ENCODE data around the gene OR52E2. TPM values are rescaled to one million over a fixed set of nuclear protein-coding genes. Genes with fewer than 3 reads are reported as not detected.

OR52E2 gene
- total RNA-seq, 2 experiments from 2014 or later, result not detected

GRCh38 chr11:5043380-5043779 lies 16.0 kb downstream of the OR52E2 start:
- POLR2A ChIA-PET, result no interaction called here
- no peak overlapping the region for H3K4me3 Mint-ChIP-seq
- no peak overlapping the region for H3K27ac Mint-ChIP-seq
- no peaks in the 10 kb centered on the region for H3K27me3 Mint-ChIP-seq
- intact Hi-C loops (cut with DNase I, micrococcal nuclease), result no loop called here
- H3K4me1 Mint-ChIP-seq (ENCODE audit: low read depth), result no peaks in the 10 kb centered on the region
- TF ChIP-seq CTCF (IDR thresholded peaks at IDR 0.05), result no peak
- H3K4me1 ChIP-seq (ENCODE audit: insufficient read depth, low read length), result no peaks in the 10 kb centered on the region
- no peak for ATAC-seq (ENCODE audit: poor library complexity)
- H3K9me3 ChIP-seq (ENCODE audit: control insufficient read depth in 1 of 2, insufficient read depth in 1 of 2, low read length in 2 of 2), result no peaks in the 10 kb centered on the region
- H3K4me3 ChIP-seq (ENCODE audit: low read length), result no peak overlapping the region
- CTCF ChIA-PET, result no interaction called here
- DNase-seq, result no peak
- no peak overlapping the region for H3K27ac ChIP-seq (ENCODE audit: low read depth in 1 of 2, low read length in 2 of 2)
- H3K9me3 Mint-ChIP-seq, result no peaks in the 10 kb centered on the region
- H3K27me3 ChIP-seq (ENCODE audit: control insufficient read depth in 1 of 2, insufficient read depth in 2 of 2, low read length in 2 of 2), result no peaks in the 10 kb centered on the region
- H3K36me3 Mint-ChIP-seq (ENCODE audit: low read depth), result no peaks in the 10 kb centered on the region
- H3K36me3 ChIP-seq (ENCODE audit: insufficient read depth, low read length), result no peaks in the 10 kb centered on the region

GRCh38 chr11:5042091-5042490 lies 17.3 kb downstream of the OR52E2 start:
- ATAC-seq (ENCODE audit: poor library complexity), result no peak
- no peak for DNase-seq
- Mint-ChIP-seq H3K4me1 (ENCODE audit: low read depth) (no peaks in the 10 kb centered on the region), H3K4me3 (no peak overlapping the region), H3K9me3 (no peaks in the 10 kb centered on the region), H3K27ac (no peak overlapping the region), H3K36me3 (ENCODE audit: low read depth) (no peaks in the 10 kb centered on the region), H3K27me3 (no peaks in the 10 kb centered on the region)
- Histone ChIP-seq H3K27ac (ENCODE audit: low read depth in 1 of 2, low read length in 2 of 2) (no peak overlapping the region), H3K4me1 (ENCODE audit: insufficient read depth, low read length) (no peaks in the 10 kb centered on the region), H3K4me3 (ENCODE audit: low read length) (no peak overlapping the region), H3K9me3 (ENCODE audit: control insufficient read depth in 1 of 2, insufficient read depth in 1 of 2, low read length in 2 of 2) (no peaks in the 10 kb centered on the region), H3K27me3 (ENCODE audit: control insufficient read depth in 1 of 2, insufficient read depth in 2 of 2, low read length in 2 of 2) (no peaks in the 10 kb centered on the region), H3K36me3 (ENCODE audit: insufficient read depth, low read length) (no peaks in the 10 kb centered on the region)
- POLR2A ChIA-PET, result no interaction called here
- TF ChIP-seq CTCF (IDR thresholded peaks at IDR 0.05), result no peak
- intact Hi-C loops (cut with DNase I, micrococcal nuclease), result no loop called here
- CTCF ChIA-PET, result no interaction called here

- intact Hi-C loops (cut with DNase I, micrococcal nuclease), result no loop called here
- H3K4me3 Mint-ChIP-seq, result no peak overlapping the region
- CTCF ChIA-PET, result no interaction called here
- H3K27ac ChIP-seq (ENCODE audit: low read depth in 1 of 2, low read length in 2 of 2), result no peak overlapping the region
- H3K36me3 Mint-ChIP-seq (ENCODE audit: low read depth), result no peaks in the 10 kb centered on the region
- ATAC-seq (ENCODE audit: poor library complexity), result no peak
- no peaks in the 10 kb centered on the region for H3K36me3 ChIP-seq (ENCODE audit: insufficient read depth, low read length)
- no peak for DNase-seq
- H3K4me1 Mint-ChIP-seq (ENCODE audit: low read depth), result no peaks in the 10 kb centered on the region
- no peaks in the 10 kb centered on the region for H3K9me3 ChIP-seq (ENCODE audit: control insufficient read depth in 1 of 2, insufficient read depth in 1 of 2, low read length in 2 of 2)
- no peak for TF ChIP-seq CTCF (IDR thresholded peaks at IDR 0.05)
- no peaks in the 10 kb centered on the region for H3K27me3 ChIP-seq (ENCODE audit: control insufficient read depth in 1 of 2, insufficient read depth in 2 of 2, low read length in 2 of 2)
- H3K4me1 ChIP-seq (ENCODE audit: insufficient read depth, low read length), result no peaks in the 10 kb centered on the region
- POLR2A ChIA-PET, result no interaction called here
- no peaks in the 10 kb centered on the region for H3K27me3 Mint-ChIP-seq
- no peaks in the 10 kb centered on the region for H3K9me3 Mint-ChIP-seq
- no peak overlapping the region for H3K4me3 ChIP-seq (ENCODE audit: low read length)
- H3K27ac Mint-ChIP-seq, result no peak overlapping the region
Observed at GRCh38 chr11:5040876-5041275, 18.6 kb downstream of the OR52E2 start.

Measured in CD4-positive, alpha-beta T cell (primary cell).